NCI-H748 (cell line): ENCODE results near the gene FANCE.
"Not testable (repeated sequence)": the region's sequence is repeated elsewhere in the genome, so short reads cannot be mapped to it uniquely, and the experiment has no call there.

Source experiments
- DNase-seq: peaks from one replicate; lab custom pipeline; 2025; ENCODE audit not compliant: unreplicated experiment; lab: John Stamatoyannopoulos, UW

The FANCE gene

GRCh38 chr6:35432291-35432690 lies 19.8 kb upstream of the FANCE start:
- no peak for DNase-seq

GRCh38 chr6:35432702-35433101 lies 19.4 kb upstream of the FANCE start:
- not testable (repeated sequence) for DNase-seq

GRCh38 chr6:35435074-35435837 lies 16.9 kb upstream of the FANCE start:
- no peak for DNase-seq

- DNase-seq = no peak
Observed at GRCh38 chr6:35436071-35436857, 15.9 kb upstream of the FANCE start.

- DNase-seq = not testable (repeated sequence)
Observed at GRCh38 chr6:35438378-35439065, 13.6 kb upstream of the FANCE start.

- no peak for DNase-seq
Observed at GRCh38 chr6:35439308-35439707, 12.8 kb upstream of the FANCE start.

GRCh38 chr6:35441205-35441604 lies 10.9 kb upstream of the FANCE start:
- no peak for DNase-seq

- DNase-seq = no peak
Observed at GRCh38 chr6:35441642-35442041, 10.5 kb upstream of the FANCE start.

- DNase-seq = no peak
Observed at GRCh38 chr6:35442693-35443092, 9.4 kb upstream of the FANCE start.

- DNase-seq = no peak
Observed at GRCh38 chr6:35443341-35444030, 8.7 kb upstream of the FANCE start.

- no peak for DNase-seq
Observed at GRCh38 chr6:35445691-35446090, 6.4 kb upstream of the FANCE start.

GRCh38 chr6:35448191-35448590 lies 3.9 kb upstream of the FANCE start:
- no peak for DNase-seq

- DNase-seq = peak; percentile 82
Observed at GRCh38 chr6:35449287-35449881, 2.8 kb upstream of the FANCE start.

- peak; percentile 63 for DNase-seq
Observed at GRCh38 chr6:35451354-35452182, 570 bp upstream of the FANCE start.

- no peak for DNase-seq
Observed at GRCh38 chr6:35453236-35453635, 1.1 kb downstream of the FANCE start.

GRCh38 chr6:35454391-35455110 lies 2.4 kb downstream of the FANCE start:
- no peak for DNase-seq

- no peak for DNase-seq
Observed at GRCh38 chr6:35457907-35458306, 5.8 kb downstream of the FANCE start.

- no peak for DNase-seq
Observed at GRCh38 chr6:35461270-35461669, 9.1 kb downstream of the FANCE start.

GRCh38 chr6:35463292-35463691 lies 11.2 kb downstream of the FANCE start:
- DNase-seq = no peak
